ENCODE data around the gene AGBL5. TPM values are rescaled to one million over a fixed set of nuclear protein-coding genes. Genes with fewer than 3 reads are reported as not detected.

The AGBL5 gene
- total and polyA plus RNA-seq, 12 donors: 4.2 to 16.8 (median 10.4) TPM

- ATAC-seq (peak; percentile 3 to 46 (median 12)), DNase-seq (peak; percentile 52 to 65)
- H3K9me3 ChIP-seq: no peaks in the 10 kb centered on the region
- peaks cover 5 to 46% (median 27%) of the 10 kb centered on the region in 9 donors for H3K4me1 ChIP-seq
- intact Hi-C loops (cut with DNase I): loop anchor here in 9 of 10 donors (1.0 to 10.0 kb wide), 10 partner anchors 35 to 125 kb away; partner anchors contain the start of genes TMEM214 (in 5 of the 9), AGBL5 (in 4 of the 9) and PREB (in 1 of the 9)
- H3K36me3 ChIP-seq: peaks cover 0 to 12% (median 0%) of the 10 kb centered on the region in 9 donors
- peak within 1 kb of the TSS; percentile 83 to 98 (median 93) for H3K27ac ChIP-seq
- peak in 2 of 9 donors; percentile 31 to 32 for TF ChIP-seq CTCF (IDR thresholded peaks at IDR 0.05)
- 11 to 15% methylated on average over 45 to 54 of the region's 54 CpGs for WGBS, 2 donors
- H3K27me3 ChIP-seq: no peaks in the 10 kb centered on the region
- peak within 1 kb of the TSS; percentile 56 to 80 (median 74) for H3K4me3 ChIP-seq
Measured at GRCh38 chr2:27086724-27087593, 35.5 kb downstream of the AGBL5 start, which contains the start of gene KHK. Gene KHK (plus strand): TSS chr2:27086772. CDS start chr2:27087260, 488 bp downstream.

- intact Hi-C loops (cut with DNase I): loop anchor here in 8 of 10 donors (2.0 to 10.0 kb wide), 8 partner anchors 36 to 126 kb away; partner anchors contain the start of genes TMEM214 (in 5 of the 8) and AGBL5 (in 4 of the 8)
- Histone ChIP-seq H3K27ac (no peak overlapping the region), H3K4me3 (no peak overlapping the region), H3K4me1 (peaks cover 5 to 37% (median 22%) of the 10 kb centered on the region in 9 donors), H3K9me3 (no peaks in the 10 kb centered on the region), H3K27me3 (no peaks in the 10 kb centered on the region), H3K36me3 (peaks cover 0 to 4% (median 0%) of the 10 kb centered on the region in 9 donors)
- no peak for DNase-seq
- TF ChIP-seq CTCF (IDR thresholded peaks at IDR 0.05): no peak
- WGBS, 2 donors: 86 to 88% methylated on average over 5 of the region's 5 CpGs
- no peak for ATAC-seq
Measured at GRCh38 chr2:27087823-27088410, 36.4 kb downstream of the AGBL5 start.

GRCh38 chr2:27088634-27089033, 37.2 kb downstream of the AGBL5 start:
- TF ChIP-seq CTCF (IDR thresholded peaks at IDR 0.05): no peak
- Histone ChIP-seq H3K4me3 (no peak overlapping the region), H3K27me3 (no peaks in the 10 kb centered on the region), H3K27ac (no peak overlapping the region), H3K9me3 (no peaks in the 10 kb centered on the region), H3K4me1 (peaks cover 5 to 30% (median 21%) of the 10 kb centered on the region in 9 donors), H3K36me3 (no peaks in the 10 kb centered on the region)
- DNase-seq: no peak
- ATAC-seq: no peak
- 87 to 89% methylated on average over 6 of the region's 6 CpGs for WGBS, 2 donors
- intact Hi-C loops (cut with DNase I): loop anchor here in 8 of 10 donors (5.0 to 10.0 kb wide), 6 partner anchors 36 to 126 kb away; partner anchors contain the start of genes TMEM214 (in 4 of the 8) and AGBL5 (in 2 of the 8)

Data from heart right ventricle (tissue), 16 donors.